Measurements from ENCODE around the gene SNX20. TPM values are rescaled to one million over a fixed set of nuclear protein-coding genes. Genes with fewer than 3 reads are reported as not detected.

The SNX20 gene
- total and polyA plus RNA-seq, 2 experiments from 2014 or later: not detected

- no peaks in the 10 kb centered on the region for H3K79me2 ChIP-seq (replicated peaks; ENCODE audit: insufficient read depth)
- no peaks in the 10 kb centered on the region for H3K9me3 Mint-ChIP-seq
- no peak overlapping the region for H3K27ac Mint-ChIP-seq
- no peak overlapping the region for H2AFZ ChIP-seq
- no peaks in the 10 kb centered on the region for H3K4me1 Mint-ChIP-seq
- H3K9me2 ChIP-seq (ENCODE audit: insufficient read depth): no peaks in the 10 kb centered on the region
- H3K27me3 ChIP-seq (ENCODE audit: insufficient read depth): no peaks in the 10 kb centered on the region
- no peak overlapping the region for H3K4me3 ChIP-seq
- H3K4me2 ChIP-seq: no peak overlapping the region
- no peaks in the 10 kb centered on the region for H3K36me3 Mint-ChIP-seq (ENCODE audit: low read depth)
- H4K20me1 ChIP-seq (replicated peaks; ENCODE audit: insufficient read depth): no peaks in the 10 kb centered on the region
- TF ChIP-seq REST (IDR thresholded peaks at IDR 0.05; ENCODE audit: unreplicated experiment) (no peak), CREB1 (CRISPR knock-in tag; IDR thresholded peaks at IDR 0.05; ENCODE audit: low read depth) (no peak), STAT1 (IDR thresholded peaks at IDR 0.05; ENCODE audit: unreplicated experiment) (no peak), ETS1 (IDR thresholded peaks at IDR 0.05) (no peak), ZNF114 (CRISPR knock-in tag; IDR thresholded peaks at IDR 0.05) (no peak), EZH2phosphoT487 (IDR thresholded peaks at IDR 0.05; ENCODE audit: unreplicated experiment) (no peak)
- TF ChIP-seq, protein P1, sequence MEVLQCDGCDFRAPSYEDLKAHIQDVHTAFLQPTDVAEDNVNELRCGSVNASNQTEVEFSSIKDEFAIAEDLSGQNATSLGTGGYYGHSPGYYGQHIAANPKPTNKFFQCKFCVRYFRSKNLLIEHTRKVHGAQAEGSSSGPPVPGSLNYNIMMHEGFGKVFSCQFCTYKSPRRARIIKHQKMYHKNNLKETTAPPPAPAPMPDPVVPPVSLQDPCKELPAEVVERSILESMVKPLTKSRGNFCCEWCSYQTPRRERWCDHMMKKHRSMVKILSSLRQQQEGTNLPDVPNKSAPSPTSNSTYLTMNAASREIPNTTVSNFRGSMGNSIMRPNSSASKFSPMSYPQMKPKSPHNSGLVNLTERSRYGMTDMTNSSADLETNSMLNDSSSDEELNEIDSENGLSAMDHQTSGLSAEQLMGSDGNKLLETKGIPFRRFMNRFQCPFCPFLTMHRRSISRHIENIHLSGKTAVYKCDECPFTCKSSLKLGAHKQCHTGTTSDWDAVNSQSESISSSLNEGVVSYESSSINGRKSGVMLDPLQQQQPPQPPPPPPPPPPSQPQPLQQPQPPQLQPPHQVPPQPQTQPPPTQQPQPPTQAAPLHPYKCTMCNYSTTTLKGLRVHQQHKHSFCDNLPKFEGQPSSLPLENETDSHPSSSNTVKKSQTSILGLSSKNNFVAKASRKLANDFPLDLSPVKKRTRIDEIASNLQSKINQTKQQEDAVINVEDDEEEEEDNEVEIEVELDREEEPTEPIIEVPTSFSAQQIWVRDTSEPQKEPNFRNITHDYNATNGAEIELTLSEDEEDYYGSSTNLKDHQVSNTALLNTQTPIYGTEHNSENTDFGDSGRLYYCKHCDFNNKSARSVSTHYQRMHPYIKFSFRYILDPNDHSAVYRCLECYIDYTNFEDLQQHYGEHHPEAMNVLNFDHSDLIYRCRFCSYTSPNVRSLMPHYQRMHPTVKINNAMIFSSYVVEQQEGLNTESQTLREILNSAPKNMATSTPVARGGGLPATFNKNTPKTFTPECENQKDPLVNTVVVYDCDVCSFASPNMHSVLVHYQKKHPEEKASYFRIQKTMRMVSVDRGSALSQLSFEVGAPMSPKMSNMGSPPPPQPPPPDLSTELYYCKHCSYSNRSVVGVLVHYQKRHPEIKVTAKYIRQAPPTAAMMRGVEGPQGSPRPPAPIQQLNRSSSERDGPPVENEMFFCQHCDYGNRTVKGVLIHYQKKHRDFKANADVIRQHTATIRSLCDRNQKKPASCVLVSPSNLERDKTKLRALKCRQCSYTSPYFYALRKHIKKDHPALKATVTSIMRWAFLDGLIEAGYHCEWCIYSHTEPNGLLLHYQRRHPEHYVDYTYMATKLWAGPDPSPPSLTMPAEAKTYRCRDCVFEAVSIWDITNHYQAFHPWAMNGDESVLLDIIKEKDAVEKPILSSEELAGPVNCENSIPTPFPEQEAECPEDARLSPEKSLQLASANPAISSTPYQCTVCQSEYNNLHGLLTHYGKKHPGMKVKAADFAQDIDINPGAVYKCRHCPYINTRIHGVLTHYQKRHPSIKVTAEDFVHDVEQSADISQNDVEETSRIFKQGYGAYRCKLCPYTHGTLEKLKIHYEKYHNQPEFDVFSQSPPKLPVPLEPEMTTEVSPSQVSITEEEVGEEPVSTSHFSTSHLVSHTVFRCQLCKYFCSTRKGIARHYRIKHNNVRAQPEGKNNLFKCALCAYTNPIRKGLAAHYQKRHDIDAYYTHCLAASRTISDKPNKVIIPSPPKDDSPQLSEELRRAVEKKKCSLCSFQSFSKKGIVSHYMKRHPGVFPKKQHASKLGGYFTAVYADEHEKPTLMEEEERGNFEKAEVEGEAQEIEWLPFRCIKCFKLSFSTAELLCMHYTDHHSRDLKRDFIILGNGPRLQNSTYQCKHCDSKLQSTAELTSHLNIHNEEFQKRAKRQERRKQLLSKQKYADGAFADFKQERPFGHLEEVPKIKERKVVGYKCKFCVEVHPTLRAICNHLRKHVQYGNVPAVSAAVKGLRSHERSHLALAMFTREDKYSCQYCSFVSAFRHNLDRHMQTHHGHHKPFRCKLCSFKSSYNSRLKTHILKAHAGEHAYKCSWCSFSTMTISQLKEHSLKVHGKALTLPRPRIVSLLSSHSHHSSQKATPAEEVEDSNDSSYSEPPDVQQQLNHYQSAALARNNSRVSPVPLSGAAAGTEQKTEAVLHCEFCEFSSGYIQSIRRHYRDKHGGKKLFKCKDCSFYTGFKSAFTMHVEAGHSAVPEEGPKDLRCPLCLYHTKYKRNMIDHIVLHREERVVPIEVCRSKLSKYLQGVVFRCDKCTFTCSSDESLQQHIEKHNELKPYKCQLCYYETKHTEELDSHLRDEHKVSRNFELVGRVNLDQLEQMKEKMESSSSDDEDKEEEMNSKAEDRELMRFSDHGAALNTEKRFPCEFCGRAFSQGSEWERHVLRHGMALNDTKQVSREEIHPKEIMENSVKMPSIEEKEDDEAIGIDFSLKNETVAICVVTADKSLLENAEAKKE (CRISPR knock-in tag; IDR thresholded peaks at IDR 0.05): no peak
- ATAC-seq: no peak
- H3K27ac ChIP-seq (ENCODE audit: low read depth): no peak overlapping the region
- H3K27me3 Mint-ChIP-seq (ENCODE audit: insufficient read depth, low read depth, poor library complexity): peaks cover 1% of the 10 kb centered on the region
- H3K4me3 Mint-ChIP-seq: no peak overlapping the region
- no peaks in the 10 kb centered on the region for H3K36me3 ChIP-seq (ENCODE audit: insufficient read depth)
- no peak for DNase-seq (ENCODE audit: low spot score)
- H3K4me1 ChIP-seq (ENCODE audit: insufficient read depth): no peaks in the 10 kb centered on the region
- H3F3A ChIP-seq (replicated peaks; ENCODE audit: low read depth): no peaks in the 10 kb centered on the region
These were observed 47.0 kb downstream of the SNX20 start for GRCh38 chr16:50634090-50634489.

Measured in GM23338 (cell line).